C4-2B (cell line): Measurements from ENCODE around the gene GATAD2B.
"Not testable (repeated sequence)": the region's sequence is repeated elsewhere in the genome, so short reads cannot be mapped to it uniquely, and the experiment has no call there.

ENCODE experiments used
- H3K27ac ChIP-seq: fragments of 450-650 bp; 2 replicates; pipeline ENCODE4 v1.5.1; 2017
- CTCF ChIP-seq: fragments of 450-650 bp; conservative IDR thresholded peaks from 2 replicates; pipeline ENCODE4 v1.5.1; 2017; ENCODE audit warnings: mild to moderate bottlenecking
- ZFX ChIP-seq: fragments of 450-650 bp; IDR thresholded peaks from 2 replicates; pipeline ENCODE4 v1.6.1; 2017

The GATAD2B gene

GRCh38 chr1:153916297-153916696, 6.5 kb downstream of the GATAD2B start:
- H3K27ac ChIP-seq = no peak overlapping the region
- no peak for TF ChIP-seq ZFX
- TF ChIP-seq CTCF = no peak

- TF ChIP-seq CTCF (no peak), ZFX (no peak)
- no peak overlapping the region for H3K27ac ChIP-seq
Measured at GRCh38 chr1:153912349-153912748, 10.4 kb downstream of the GATAD2B start.

DNA sequence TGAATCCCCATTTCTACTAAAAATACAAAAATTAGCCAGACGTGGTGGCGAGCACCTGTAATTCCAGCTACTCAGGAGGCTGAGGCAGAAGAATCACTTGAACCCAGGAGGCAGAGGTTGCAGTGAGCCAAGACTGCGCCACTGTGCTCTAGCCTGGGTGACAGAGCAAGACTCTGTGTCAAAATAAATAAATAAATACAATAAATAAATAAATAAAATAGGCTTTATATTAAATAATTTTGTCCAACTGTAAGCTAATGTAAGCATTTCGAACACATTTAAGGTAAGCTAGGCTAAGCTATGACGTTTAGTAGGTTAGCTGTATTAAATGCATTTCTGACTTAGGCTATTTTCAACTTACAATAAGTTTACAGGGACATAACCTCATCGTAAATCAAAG, 12.2 kb downstream of the GATAD2B start:
- not testable (repeated sequence) for H3K27ac ChIP-seq

DNA sequence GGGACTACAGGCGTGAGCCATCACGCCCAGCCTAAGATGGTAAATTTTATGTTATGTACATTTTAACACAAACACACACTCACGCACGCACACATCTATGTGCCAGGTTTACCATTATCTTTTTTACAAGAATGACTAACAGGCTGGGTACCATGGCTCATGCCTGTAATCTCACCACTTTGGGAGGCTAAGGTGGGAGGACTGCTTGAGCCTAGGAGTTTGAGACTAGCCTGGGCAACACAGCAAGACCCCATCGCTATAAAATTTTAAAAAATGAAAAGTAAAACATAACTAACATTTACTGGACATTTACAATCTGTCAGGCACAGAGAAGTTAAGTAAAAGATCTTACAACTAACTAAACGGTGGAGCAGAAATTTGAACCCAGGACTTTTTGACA, 14.7 kb downstream of the GATAD2B start:
- TF ChIP-seq ZFX (no peak), CTCF (no peak)
- H3K27ac ChIP-seq = no peak overlapping the region

- TF ChIP-seq CTCF (no peak), ZFX (no peak)
Measured at GRCh38 chr1:153907134-153907533, 15.6 kb downstream of the GATAD2B start.

DNA sequence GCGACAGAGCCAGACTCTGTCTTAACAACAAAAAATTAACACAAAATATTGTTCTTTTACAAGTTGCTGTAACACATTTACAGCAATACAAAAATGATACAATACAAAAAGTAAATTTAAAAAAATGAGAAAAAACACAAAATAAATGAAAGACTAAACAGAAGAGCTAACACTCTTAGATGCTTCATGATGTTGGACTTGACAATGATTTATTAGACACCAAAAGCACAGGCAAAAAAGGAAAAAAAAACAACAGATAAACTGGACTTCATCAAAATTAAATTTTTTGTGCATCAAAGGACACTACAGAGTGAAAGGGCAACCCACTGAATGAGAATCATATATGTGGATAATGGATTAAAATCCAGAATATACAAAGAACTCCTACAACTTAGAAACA, 16.4 kb downstream of the GATAD2B start:
- TF ChIP-seq CTCF (no peak), ZFX (no peak)

More at GRCh38 chr1:153907134-153907533, 15.6 kb downstream of the GATAD2B start:
- no peak overlapping the region for H3K27ac ChIP-seq

DNA sequence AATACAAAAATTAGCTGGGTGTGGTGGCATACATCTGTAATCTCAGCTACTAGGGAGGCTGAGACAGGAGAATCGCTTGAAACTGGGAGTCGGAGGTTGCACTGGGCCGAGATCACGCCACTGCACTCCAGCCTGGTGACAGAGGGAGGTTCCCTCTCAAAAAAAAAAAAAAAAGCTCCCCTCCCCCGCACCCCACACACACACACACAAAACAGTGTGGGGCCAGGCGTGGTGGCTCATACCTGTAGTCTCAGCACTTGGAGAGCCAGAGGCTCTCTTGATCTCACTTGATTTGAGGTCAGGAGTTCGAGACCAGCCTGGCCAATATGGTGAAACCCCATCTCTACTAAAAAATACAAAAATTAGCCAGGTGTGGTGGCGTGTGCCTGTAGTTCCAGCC, 16.9 kb downstream of the GATAD2B start:
- H3K27ac ChIP-seq = not testable (repeated sequence)

More for the DNA sequence above, 16.4 kb downstream of the GATAD2B start:
- no peak overlapping the region for H3K27ac ChIP-seq

DNA sequence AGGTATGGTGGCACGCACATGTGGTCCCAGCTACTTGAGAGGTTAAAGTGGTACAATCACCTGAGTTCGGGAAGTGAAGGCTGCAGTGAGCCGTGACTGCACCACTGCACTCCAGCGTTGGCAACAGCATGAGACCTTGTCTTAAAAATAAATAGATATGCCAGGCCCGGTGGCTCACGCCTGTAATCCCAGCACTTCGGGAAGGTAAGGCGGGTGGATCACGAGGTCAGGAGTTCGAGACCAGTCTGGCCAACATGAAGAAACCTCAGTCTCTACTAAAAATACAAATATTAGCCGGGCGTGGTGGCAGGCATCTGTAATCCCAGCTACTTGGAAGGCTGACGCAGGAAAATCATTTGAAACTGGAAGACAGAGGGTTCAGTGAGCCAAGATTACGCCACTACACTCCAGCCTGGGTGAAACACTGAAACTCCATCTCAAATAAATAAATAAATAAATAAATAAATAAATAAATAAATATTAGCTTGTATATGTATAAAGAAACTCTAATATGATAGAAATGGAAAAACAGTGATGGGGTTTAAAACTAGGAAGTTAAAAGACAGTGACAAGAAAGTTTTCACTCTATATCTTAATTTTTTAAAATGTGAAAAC, 18.8 kb downstream of the GATAD2B start:
- no peak for TF ChIP-seq CTCF
- TF ChIP-seq ZFX = no peak
- no peak overlapping the region for H3K27ac ChIP-seq
